PC-3 (cell line): ENCODE results near the gene ATXN3. TPM values are rescaled to one million over a fixed set of nuclear protein-coding genes. Genes with fewer than 3 reads are reported as not detected.

Experiments used
- ATAC-seq: fragments of 200-7000 bp; cut with Tn5 transposase; 2 replicates; pipeline ENCODE4 v1.9.1; 2020; ENCODE audit warnings: mild to moderate bottlenecking, moderate library complexity
- BruUV-seq: library from RNA; stranded (reverse); fragments of 400-500 nt; replicated peaks from 2 replicates; lab custom pipeline; 2021; lab: Mats Ljungman, UMichigan
- CTCF ChIA-PET: fragments of 300-600 bp; sonication (Branson Sonifier 250); formaldehyde crosslinking; loops from one replicate; lab custom pipeline; 2022; ENCODE audit warnings: antibody characterized with exemption; lab: Charles Lee
- POLR2A ChIA-PET: fragments of 300-600 bp; sonication (Branson Sonifier 250); formaldehyde crosslinking; loops from one replicate; lab custom pipeline; 2022; ENCODE audit warnings: antibody characterized with exemption; ENCODE audit not compliant: unreplicated experiment; lab: Charles Lee
- DNase-seq: peaks from one replicate; pipeline ENCODE4 v3.0.0-alpha.2; 2015
- H2AFZ ChIP-seq: fragments of 300-600 bp; sonication (generic); 2 replicates; pipeline ENCODE4 v1.6.0; 2016; ENCODE audit warnings: antibody characterized with exemption, low read length
- H3F3A ChIP-seq: fragments of 300-600 bp; sonication (generic); one replicate; pipeline ENCODE4 v1.6.0; 2017; ENCODE audit warnings: antibody characterized with exemption, low read length, control low read depth, mild to moderate bottlenecking; ENCODE audit not compliant: unreplicated experiment
- H3K27ac ChIP-seq: fragments of 300-600 bp; sonication (generic); 2 replicates; pipeline ENCODE4 v1.5.1; 2016; ENCODE audit warnings: mild to moderate bottlenecking, low read length
- H3K27me3 ChIP-seq: fragments of 300-600 bp; sonication (generic); 2 replicates; pipeline ENCODE4 v1.6.1; 2016; ENCODE audit warnings: low read length, mixed read lengths
- H3K36me3 ChIP-seq: fragments of 300-600 bp; sonication (generic); 2 replicates; pipeline ENCODE4 v1.6.1; 2016; ENCODE audit warnings: low read depth, mixed run types, low read length, mixed read lengths
- H3K4me1 ChIP-seq: fragments of 300-600 bp; sonication (generic); 2 replicates; pipeline ENCODE4 v1.5.1; 2016; ENCODE audit warnings: low read length; ENCODE audit not compliant: insufficient read depth
- H3K4me2 ChIP-seq: fragments of 300-600 bp; sonication (generic); 2 replicates; pipeline ENCODE4 v1.6.0; 2016; ENCODE audit warnings: low read length
- H3K4me3 ChIP-seq: fragments of 300-600 bp; sonication (generic); 2 replicates; pipeline ENCODE4 v1.5.1; 2016; ENCODE audit warnings: mild to moderate bottlenecking, low read length, mixed read lengths
- H3K79me2 ChIP-seq: fragments of 300-600 bp; sonication (generic); 2 replicates; pipeline ENCODE4 v1.6.1; 2017; ENCODE audit warnings: low read length, mixed read lengths
- H3K9ac ChIP-seq: fragments of 300-600 bp; sonication (generic); 2 replicates; pipeline ENCODE4 v1.6.0; 2016; ENCODE audit warnings: mild to moderate bottlenecking, low read length
- H3K9me2 ChIP-seq: fragments of 300-600 bp; sonication (generic); replicated peaks from 2 replicates; pipeline ENCODE4 v1.6.1; 2016; ENCODE audit warnings: mixed run types, low read length, mixed read lengths
- H3K9me3 ChIP-seq: fragments of 300-600 bp; sonication (generic); 2 replicates; pipeline ENCODE4 v1.6.1; 2016; ENCODE audit warnings: low read length, mixed read lengths
- H4K20me1 ChIP-seq: fragments of 300-600 bp; sonication (generic); 2 replicates; pipeline ENCODE4 v1.6.1; 2016; ENCODE audit warnings: low read length, mixed read lengths
- EZH2 ChIP-seq: fragments of 300-600 bp; sonication (generic); IDR thresholded peaks from one replicate; pipeline ENCODE4 v1.6.1; 2017; ENCODE audit warnings: antibody characterized with exemption, mild to moderate bottlenecking, low read length; ENCODE audit not compliant: unreplicated experiment
- EZH2phosphoT487 ChIP-seq: fragments of 300-600 bp; sonication (generic); IDR thresholded peaks from 2 replicates; pipeline ENCODE4 v1.6.1; 2018; ENCODE audit warnings: mild to moderate bottlenecking, antibody characterized with exemption, low read length, borderline replicate concordance
- intact Hi-C: fragments of 100-400 bp; cut with micrococcal nuclease; formaldehyde crosslinking; loops from 2 replicates; pipeline ENCODE4 v1.9.0; 2023
- total RNA-seq: library from RNA; depleted of rRNA; stranded (reverse); fragments of >200 nt; gene quantifications from 2 replicates; pipeline ENCODE4 v1.2.3, GENCODE V29; 2014
- TF ChIP-seq, protein P1 (sequence below): fragments of 300-600 bp; sonication (generic); conservative IDR thresholded peaks from 2 replicates; pipeline ENCODE4 v1.5.1; 2017; ENCODE audit warnings: antibody characterized with exemption, low read depth, mild to moderate bottlenecking, low read length

Gene ATXN3
- total RNA-seq, 1 experiment from 2014 or later = 49.3 TPM

DNA sequence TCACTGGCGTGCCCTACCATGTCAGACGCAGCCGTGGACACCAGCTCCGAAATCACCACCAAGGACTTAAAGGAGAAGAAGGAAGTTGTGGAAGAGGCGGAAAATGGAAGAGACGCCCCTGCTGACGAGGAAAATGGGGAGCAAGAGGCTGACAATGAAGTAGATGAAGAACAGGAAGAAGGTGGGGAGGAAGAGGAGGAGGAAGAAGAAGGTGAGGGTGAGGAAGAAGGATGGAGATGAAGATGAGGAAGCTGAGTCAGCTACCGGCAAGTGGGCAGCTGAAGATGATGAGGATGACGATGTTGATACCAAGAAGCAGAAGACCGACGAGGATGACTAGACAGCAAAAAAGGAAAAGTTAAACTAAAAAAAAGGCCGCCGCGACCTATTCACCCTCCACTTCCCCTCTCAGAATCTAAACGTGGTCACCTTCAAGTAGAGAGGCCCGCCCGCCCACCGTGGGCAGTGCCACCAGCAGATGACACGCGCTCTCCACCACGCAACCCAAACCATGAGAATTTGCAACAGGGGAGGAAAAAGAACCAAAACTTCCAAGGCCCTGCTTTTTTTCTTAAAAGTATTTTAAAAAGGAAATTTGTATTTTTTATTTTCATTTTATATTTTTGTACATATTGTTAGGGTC lies 79.7 kb downstream of the ATXN3 start:
- TF ChIP-seq, protein P1, sequence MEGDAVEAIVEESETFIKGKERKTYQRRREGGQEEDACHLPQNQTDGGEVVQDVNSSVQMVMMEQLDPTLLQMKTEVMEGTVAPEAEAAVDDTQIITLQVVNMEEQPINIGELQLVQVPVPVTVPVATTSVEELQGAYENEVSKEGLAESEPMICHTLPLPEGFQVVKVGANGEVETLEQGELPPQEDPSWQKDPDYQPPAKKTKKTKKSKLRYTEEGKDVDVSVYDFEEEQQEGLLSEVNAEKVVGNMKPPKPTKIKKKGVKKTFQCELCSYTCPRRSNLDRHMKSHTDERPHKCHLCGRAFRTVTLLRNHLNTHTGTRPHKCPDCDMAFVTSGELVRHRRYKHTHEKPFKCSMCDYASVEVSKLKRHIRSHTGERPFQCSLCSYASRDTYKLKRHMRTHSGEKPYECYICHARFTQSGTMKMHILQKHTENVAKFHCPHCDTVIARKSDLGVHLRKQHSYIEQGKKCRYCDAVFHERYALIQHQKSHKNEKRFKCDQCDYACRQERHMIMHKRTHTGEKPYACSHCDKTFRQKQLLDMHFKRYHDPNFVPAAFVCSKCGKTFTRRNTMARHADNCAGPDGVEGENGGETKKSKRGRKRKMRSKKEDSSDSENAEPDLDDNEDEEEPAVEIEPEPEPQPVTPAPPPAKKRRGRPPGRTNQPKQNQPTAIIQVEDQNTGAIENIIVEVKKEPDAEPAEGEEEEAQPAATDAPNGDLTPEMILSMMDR = no peak
- TF ChIP-seq EZH2phosphoT487 (no peak), EZH2 (no peak)
- Histone ChIP-seq H3K4me3 (no peak overlapping the region), H3K27me3 (no peaks in the 10 kb centered on the region), H3F3A (no peaks in the 10 kb centered on the region), H3K4me2 (no peak overlapping the region), H3K27ac (no peak overlapping the region), H3K9me2 (no peaks in the 10 kb centered on the region), H3K4me1 (no peaks in the 10 kb centered on the region), H3K36me3 (peaks cover 14% of the 10 kb centered on the region; the same call in 1 of the 2 replicates), H3K9ac (no peak overlapping the region), H2AFZ (no peak overlapping the region), H3K79me2 (no peaks in the 10 kb centered on the region), H4K20me1 (no peaks in the 10 kb centered on the region), H3K9me3 (no peaks in the 10 kb centered on the region)
- intact Hi-C loops = no loop called here
- ATAC-seq = no peak
- CTCF ChIA-PET = no interaction called here
- POLR2A ChIA-PET = no interaction called here
- no TSS peak for BruUV-seq
- no peak for DNase-seq

DNA sequence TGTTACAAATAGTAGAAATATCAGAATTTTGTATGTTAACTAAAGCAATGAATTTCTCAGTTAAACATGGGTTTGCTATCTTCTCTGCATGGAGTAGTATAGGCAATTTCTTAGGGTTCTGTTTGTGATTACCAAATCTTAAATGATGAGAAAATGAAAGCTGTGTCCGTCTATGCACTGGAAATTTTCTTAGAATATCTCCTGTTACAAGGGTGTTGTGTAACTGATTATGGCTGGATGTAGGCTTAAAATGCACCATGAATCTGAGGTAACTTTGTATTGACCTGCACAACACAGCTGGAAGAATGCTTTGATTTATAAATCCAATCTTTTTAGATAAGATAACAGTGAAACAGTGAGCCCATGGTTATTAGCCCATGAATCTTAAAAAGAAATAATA lies 84.3 kb downstream of the ATXN3 start:
- Histone ChIP-seq H4K20me1 (no peaks in the 10 kb centered on the region), H3K27ac (no peak overlapping the region), H3K4me1 (no peaks in the 10 kb centered on the region), H3K9me3 (no peaks in the 10 kb centered on the region), H3K36me3 (peaks cover 16% of the 10 kb centered on the region; the same call in 1 of the 2 replicates), H2AFZ (no peak overlapping the region), H3K4me3 (no peak overlapping the region), H3K79me2 (no peaks in the 10 kb centered on the region), H3K27me3 (no peaks in the 10 kb centered on the region), H3F3A (no peaks in the 10 kb centered on the region), H3K9ac (no peak overlapping the region), H3K4me2 (no peak overlapping the region), H3K9me2 (no peaks in the 10 kb centered on the region)
- ATAC-seq = no peak
- BruUV-seq = no TSS peak
- TF ChIP-seq, protein P1 = no peak
- no peak for DNase-seq
- POLR2A ChIA-PET = no interaction called here
- intact Hi-C loops = no loop called here
- CTCF ChIA-PET = no interaction called here

DNA sequence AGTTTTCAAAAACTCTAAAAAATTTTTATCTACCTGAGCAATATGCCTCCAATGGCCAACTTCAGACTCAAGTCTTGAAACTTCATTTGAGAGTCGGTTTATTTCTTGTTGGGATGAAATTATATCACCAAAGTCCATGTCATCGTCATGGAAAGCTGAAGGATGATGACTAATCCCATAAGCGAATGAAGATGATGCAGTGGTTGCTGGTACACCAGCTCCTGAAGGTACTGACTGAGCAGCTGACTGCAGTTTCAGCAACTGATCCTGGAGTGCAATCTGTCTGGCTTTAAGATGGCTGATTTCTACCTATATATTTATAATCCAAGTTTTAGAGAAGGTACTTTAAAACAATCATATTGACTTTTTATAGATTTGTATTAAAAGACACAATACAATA lies 84.9 kb downstream of the ATXN3 start:
- ATAC-seq (no peak), DNase-seq (no peak)
- ChIA-PET CTCF (no interaction called here), POLR2A (no interaction called here)
- no TSS peak for BruUV-seq
- TF ChIP-seq EZH2 (no peak), EZH2phosphoT487 (no peak)
- TF ChIP-seq, protein P1 = no peak
- Histone ChIP-seq H3F3A (no peaks in the 10 kb centered on the region), H3K27me3 (no peaks in the 10 kb centered on the region), H3K4me1 (no peaks in the 10 kb centered on the region), H3K9me2 (no peaks in the 10 kb centered on the region), H3K27ac (no peak overlapping the region), H3K9ac (no peak overlapping the region), H3K36me3 (peaks cover 18% of the 10 kb centered on the region; the same call in 1 of the 2 replicates), H4K20me1 (no peaks in the 10 kb centered on the region), H2AFZ (no peak overlapping the region), H3K9me3 (no peaks in the 10 kb centered on the region), H3K4me2 (no peak overlapping the region), H3K79me2 (no peaks in the 10 kb centered on the region), H3K4me3 (no peak overlapping the region)
- intact Hi-C loops = no loop called here
